Breast epithelium (tissue), 4 donors: ENCODE results near the gene AKR1C4. TPM values are rescaled to one million over a fixed set of nuclear protein-coding genes. Genes with fewer than 3 reads are reported as not detected.
"Not testable (repeated sequence)": the region's sequence is repeated elsewhere in the genome, so short reads cannot be mapped to it uniquely, and the experiment has no call there.

Experiments used
- DNase-seq, 2 donors: peaks; one replicate each; pipeline ENCODE4 v3.0.0-alpha.2; 2019; ENCODE audit warnings: low spot score in 2 of 2
- H3K27ac ChIP-seq, 2 donors: fragments of 200-600 bp; sonication (generic) in 1 of 2; one replicate each; pipeline ENCODE4 v1.5.1; 2016 to 2019; ENCODE audit warnings: mild to moderate bottlenecking in 1 of 2
- H3K27me3 ChIP-seq, 2 donors: fragments of 200-600 bp; sonication (generic) in 1 of 2; one replicate each; pipeline versions ENCODE4 v1.5.1 to v1.6.0; 2017 to 2019; ENCODE audit warnings: control low read depth in 1 of 2, mild to moderate bottlenecking in 1 of 2
- H3K36me3 ChIP-seq: fragments of 200-600 bp; one replicate; pipeline ENCODE4 v1.5.1; 2019
- H3K4me1 ChIP-seq, 2 donors: fragments of 200-600 bp; sonication (generic); one replicate each; pipeline ENCODE4 v1.5.1; 2016 to 2019; ENCODE audit warnings: control low read depth in 1 of 2
- H3K4me3 ChIP-seq, 3 donors: fragments of 200-600 bp; sonication (generic); 1 replicate in 2 of 3; 2 replicates in 1 of 3; pipeline ENCODE4 v1.5.1; 2016 to 2019; ENCODE audit warnings: mild to moderate bottlenecking in 3 of 3, moderate library complexity in 2 of 3
- H3K9me3 ChIP-seq, 2 donors: fragments of 200-600 bp; sonication (generic) in 1 of 2; one replicate each; pipeline ENCODE4 v1.5.1; 2016 to 2019; ENCODE audit warnings: control low read depth in 1 of 2
- CTCF ChIP-seq, 3 donors: fragments of 450-650 bp; IDR thresholded peaks; one replicate each; pipeline ENCODE4 v1.5.1; 2016 to 2017; ENCODE audit warnings: antibody characterized with exemption in 3 of 3, mild to moderate bottlenecking in 3 of 3, moderate library complexity in 3 of 3
- POLR2A ChIP-seq: fragments of 450-650 bp; IDR thresholded peaks from one replicate; pipeline ENCODE4 v1.6.1; 2016; ENCODE audit warnings: antibody characterized with exemption, mild to moderate bottlenecking, moderate library complexity
- POLR2AphosphoS5 ChIP-seq, 3 donors: sonication (generic); formaldehyde crosslinking; IDR thresholded peaks; one replicate each; pipeline ENCODE4 v1.6.1; 2017; ENCODE audit warnings: antibody characterized with exemption in 3 of 3
- intact Hi-C: fragments of 100-400 bp; cut with DNase I; formaldehyde crosslinking; loops from one replicate; pipeline ENCODE4 v1.15.1; 2023; ENCODE audit warnings: low total_unique reads
- total RNA-seq, 3 donors: library from RNA; depleted of rRNA; stranded (reverse); fragments of >200 nt; gene quantifications; one replicate each; pipeline ENCODE4 v1.1.0, GENCODE V29; 2016

The AKR1C4 gene
- total RNA-seq, 3 donors from 2014 or later: not detected

DNA sequence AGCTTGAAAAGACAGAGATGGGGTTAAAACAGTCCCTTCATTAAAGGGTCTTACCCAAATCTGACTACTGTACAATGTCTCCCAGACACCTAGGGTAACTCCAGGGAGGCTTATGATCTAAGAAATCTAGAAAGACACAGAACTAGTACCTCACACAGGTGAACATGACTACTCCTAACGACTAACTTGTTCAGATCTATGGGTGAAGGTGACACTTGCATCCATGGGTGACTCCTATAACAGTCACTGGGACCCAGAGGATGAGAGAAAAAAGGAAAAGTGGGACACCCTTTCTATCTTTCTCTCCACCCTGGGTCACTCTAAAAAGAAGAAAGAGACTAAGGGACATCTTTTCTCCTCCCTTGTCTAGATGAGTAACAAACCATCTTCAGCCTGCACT is 30.9 kb upstream of the AKR1C4 start:
- no peaks in the 10 kb centered on the region for H3K36me3 ChIP-seq
- no peaks in the 10 kb centered on the region for H3K27me3 ChIP-seq
- peaks cover 27 to 70% of the 10 kb centered on the region in 2 donors for H3K9me3 ChIP-seq
- H3K4me3 ChIP-seq: no peak overlapping the region
- intact Hi-C loops: loop anchor here (1.0 kb wide), 1 partner anchor 11 kb away; no protein-coding TSS in a partner anchor
- no peak for DNase-seq
- no peak overlapping the region for H3K27ac ChIP-seq
- H3K4me1 ChIP-seq: no peaks in the 10 kb centered on the region
- TF ChIP-seq POLR2AphosphoS5 (IDR thresholded peaks at IDR 0.05) (no peak), POLR2A (no peak)

GRCh38 chr10:5168897-5169420 is 27.7 kb upstream of the AKR1C4 start:
- TF ChIP-seq CTCF (IDR thresholded peaks at IDR 0.05) (no peak), POLR2AphosphoS5 (IDR thresholded peaks at IDR 0.05) (no peak), POLR2A (no peak)
- no peaks in the 10 kb centered on the region for H3K27me3 ChIP-seq
- DNase-seq: no peak
- H3K27ac ChIP-seq: no peak overlapping the region
- H3K36me3 ChIP-seq: no peaks in the 10 kb centered on the region
- no peak overlapping the region for H3K4me3 ChIP-seq
- intact Hi-C loops: no loop called here
- peaks cover 25 to 38% of the 10 kb centered on the region in 2 donors for H3K9me3 ChIP-seq
- no peaks in the 10 kb centered on the region for H3K4me1 ChIP-seq

DNA sequence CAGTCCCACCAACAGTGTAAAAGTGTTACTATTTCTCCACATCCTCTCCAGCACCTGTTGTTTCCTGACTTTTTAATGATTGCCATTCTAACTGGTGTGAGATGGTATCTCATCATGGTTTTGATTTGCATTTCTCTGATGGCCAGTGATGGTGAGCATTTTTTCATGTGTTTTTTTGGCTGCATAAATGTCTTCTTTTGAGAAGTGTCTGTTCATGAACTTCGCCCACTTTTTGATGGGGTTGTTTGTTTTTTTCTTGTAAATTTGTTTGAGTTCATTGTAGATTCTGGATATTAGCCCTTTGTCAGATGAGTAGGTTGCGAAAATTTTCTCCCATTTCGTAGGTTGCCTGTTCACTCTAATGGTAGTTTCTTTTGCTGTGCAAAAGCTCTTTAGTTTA is 21.1 kb upstream of the AKR1C4 start:
- intact Hi-C loops, H3K27ac ChIP-seq, DNase-seq, H3K4me3 ChIP-seq, H3K9me3 ChIP-seq, H3K4me1 ChIP-seq, H3K36me3 ChIP-seq, H3K27me3 ChIP-seq: not testable (repeated sequence)

GRCh38 chr10:5180503-5180902 is 16.1 kb upstream of the AKR1C4 start:
- H3K36me3 ChIP-seq, H3K9me3 ChIP-seq, DNase-seq, H3K27ac ChIP-seq, H3K4me3 ChIP-seq, H3K27me3 ChIP-seq, H3K4me1 ChIP-seq: not testable (repeated sequence)
- intact Hi-C loops: loop anchor here (10.0 kb wide), 1 partner anchor 786 kb away; no protein-coding TSS in a partner anchor

DNA sequence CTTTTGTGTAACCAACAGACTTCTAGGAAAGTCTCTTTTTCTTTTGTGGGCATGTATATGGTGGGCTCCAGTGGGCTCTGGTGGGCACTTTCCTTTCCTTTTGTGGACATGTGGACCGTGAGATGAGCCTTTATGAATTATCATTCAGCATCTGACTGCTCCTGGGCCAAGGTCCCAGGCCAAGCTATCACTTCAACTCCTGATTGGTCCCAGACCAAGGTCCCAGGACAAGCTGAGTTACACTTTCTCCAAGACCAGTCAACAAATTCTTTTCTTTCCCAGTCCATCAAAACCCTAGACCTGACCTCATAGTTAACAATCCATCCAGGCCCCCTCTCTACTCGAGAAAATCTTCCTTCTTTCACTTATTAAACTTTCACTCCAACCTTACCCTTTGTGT is 12.7 kb upstream of the AKR1C4 start:
- Histone ChIP-seq H3K27me3 (no peaks in the 10 kb centered on the region), H3K4me1 (no peaks in the 10 kb centered on the region), H3K27ac (no peak overlapping the region), H3K36me3 (no peaks in the 10 kb centered on the region), H3K9me3 (peaks cover 0 to 7% of the 10 kb centered on the region in 2 donors), H3K4me3 (no peak overlapping the region)
- no peak for DNase-seq
- no peak for TF ChIP-seq POLR2AphosphoS5 (IDR thresholded peaks at IDR 0.05)
- intact Hi-C loops: loop anchor here (10.0 kb wide), 1 partner anchor 789 kb away; no protein-coding TSS in a partner anchor

DNA sequence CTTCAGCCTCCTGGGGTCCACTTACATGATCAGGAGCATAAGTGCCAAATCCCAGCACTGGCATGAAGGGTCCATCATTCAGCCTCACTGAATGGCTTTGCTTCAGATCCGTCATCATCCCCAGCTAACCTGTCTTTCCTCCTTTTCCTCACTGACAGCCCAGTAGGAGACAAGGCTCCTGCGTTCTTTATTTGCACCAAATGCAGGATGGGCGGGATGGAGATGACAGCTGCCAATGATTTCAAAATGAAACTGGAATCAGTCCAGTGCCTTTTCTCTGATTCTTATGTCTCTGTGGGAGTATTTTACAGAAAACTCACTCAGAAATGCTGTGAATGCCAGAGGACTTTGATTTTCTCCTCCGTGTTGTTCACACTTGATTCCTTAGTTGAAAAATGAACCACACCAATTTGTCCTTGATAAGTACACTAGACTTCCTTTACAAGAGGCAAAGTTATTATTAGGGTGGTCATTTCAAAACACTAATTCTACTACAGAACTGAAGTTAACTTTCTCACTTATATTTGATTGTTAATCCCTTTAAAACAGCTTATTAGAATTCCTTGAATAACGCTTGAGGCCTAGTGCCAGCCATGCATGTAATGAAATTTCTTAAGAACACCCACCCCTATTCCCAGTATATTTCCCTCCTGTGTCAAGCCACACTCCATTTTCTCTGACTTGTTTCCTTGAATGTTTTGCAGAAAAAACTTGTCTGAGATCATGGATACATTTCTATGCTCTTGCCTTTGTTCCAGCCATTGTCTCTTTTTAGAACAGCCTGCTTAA is 11.5 kb upstream of the AKR1C4 start, which contains the start of gene AKR1C8:
Gene AKR1C8, minus strand, starts transcription at position 164 of the 789 bp plus-strand sequence. Its CDS starts 46 bp downstream, at position 118.
- Histone ChIP-seq H3K27ac (no peak within 1 kb of the TSS), H3K9me3 (peaks cover 0 to under 1% of the 10 kb centered on the region in 2 donors), H3K27me3 (no peaks in the 10 kb centered on the region), H3K4me3 (no peak within 1 kb of the TSS), H3K4me1 (no peaks in the 10 kb centered on the region), H3K36me3 (no peaks in the 10 kb centered on the region)
- TF ChIP-seq POLR2AphosphoS5 (IDR thresholded peaks at IDR 0.05) (no peak), CTCF (IDR thresholded peaks at IDR 0.05) (no peak), POLR2A (no peak)
- intact Hi-C loops: loop anchor here (10.0 kb wide), 1 partner anchor 790 kb away; no protein-coding TSS in a partner anchor
- no peak for DNase-seq

DNA sequence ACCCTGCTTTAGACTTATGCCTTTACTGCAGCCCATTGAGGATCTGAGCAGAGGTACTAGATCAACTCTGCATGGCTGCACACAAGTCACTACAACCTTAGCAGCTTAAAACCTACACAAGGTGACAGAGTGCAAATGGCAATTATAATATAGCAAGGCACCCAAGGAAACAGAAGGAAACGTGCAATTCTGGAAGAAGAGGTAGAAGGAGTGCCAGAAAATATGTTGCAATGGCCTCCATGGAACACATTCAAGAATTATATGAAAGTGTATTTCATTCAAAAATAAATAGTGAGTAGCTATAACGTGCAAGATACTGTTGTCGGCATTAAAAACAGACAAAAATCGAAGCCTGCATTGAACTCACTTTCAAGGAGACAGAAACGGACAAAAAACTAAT is 8.8 kb upstream of the AKR1C4 start:
- no peaks in the 10 kb centered on the region for H3K36me3 ChIP-seq
- DNase-seq: no peak
- H3K4me3 ChIP-seq: no peak overlapping the region
- no peaks in the 10 kb centered on the region for H3K9me3 ChIP-seq
- intact Hi-C loops: loop anchor here (10.0 kb wide), 1 partner anchor 793 kb away; no protein-coding TSS in a partner anchor
- H3K4me1 ChIP-seq: no peaks in the 10 kb centered on the region
- TF ChIP-seq POLR2A (no peak), POLR2AphosphoS5 (IDR thresholded peaks at IDR 0.05) (no peak), CTCF (IDR thresholded peaks at IDR 0.05) (no peak)
- H3K27ac ChIP-seq: no peak overlapping the region
- no peaks in the 10 kb centered on the region for H3K27me3 ChIP-seq
